Activated T-cell treated with anti-CD3 and anti-CD28 coated beads for 4 hours (primary cell): ENCODE results near the gene RIMBP3C.
A peak's percentile ranks its signal among the peaks of the same experiment; 100 is the strongest.
"Not testable (repeated sequence)": the region's sequence is repeated elsewhere in the genome, so short reads cannot be mapped to it uniquely, and the experiment has no call there.

Experiments used
- DNase-seq: peaks from one replicate; pipeline ENCODE4 v3.0.0-alpha.2; 2020

RIMBP3C gene

DNA sequence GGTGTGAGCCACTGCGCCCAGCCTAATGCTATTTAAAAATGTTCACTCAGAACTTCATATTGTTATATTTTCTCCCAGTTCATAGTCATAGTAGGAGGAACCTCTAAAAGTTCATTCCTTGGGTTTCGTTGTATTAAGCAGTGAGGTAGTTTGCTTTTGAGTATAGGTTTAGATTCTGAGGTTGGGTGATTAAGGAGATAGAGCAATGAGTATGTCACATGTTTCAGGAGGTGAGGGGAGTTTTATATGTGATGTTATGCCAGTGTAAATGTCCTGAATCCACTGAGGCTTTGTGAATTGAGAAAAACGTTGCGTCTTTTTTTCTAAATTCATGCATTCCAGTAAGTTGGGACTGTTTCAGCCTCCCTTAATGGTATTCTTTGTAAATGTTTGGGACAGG lies 20.4 kb upstream of the RIMBP3C start:
- no peak for DNase-seq

DNA sequence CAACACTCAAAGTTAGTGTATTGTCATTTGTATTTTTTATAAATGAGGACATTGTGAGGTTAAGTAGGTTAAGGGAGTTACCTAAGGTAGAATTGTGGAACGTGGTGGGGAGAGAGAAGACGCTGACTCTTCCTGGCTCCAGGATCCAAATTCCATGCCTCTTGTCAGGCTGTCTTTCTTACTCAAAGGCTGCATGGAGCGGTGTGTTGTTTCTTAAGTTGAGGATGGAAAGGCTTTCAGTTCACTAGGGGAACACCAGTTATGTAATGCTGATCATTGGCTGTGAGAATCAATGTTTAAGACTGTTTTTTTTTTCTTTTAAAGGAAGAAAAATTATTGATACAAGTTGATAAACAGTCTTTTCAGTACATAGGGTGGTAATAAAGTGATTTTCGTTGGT lies 19.1 kb upstream of the RIMBP3C start:
- DNase-seq, result no peak

DNA sequence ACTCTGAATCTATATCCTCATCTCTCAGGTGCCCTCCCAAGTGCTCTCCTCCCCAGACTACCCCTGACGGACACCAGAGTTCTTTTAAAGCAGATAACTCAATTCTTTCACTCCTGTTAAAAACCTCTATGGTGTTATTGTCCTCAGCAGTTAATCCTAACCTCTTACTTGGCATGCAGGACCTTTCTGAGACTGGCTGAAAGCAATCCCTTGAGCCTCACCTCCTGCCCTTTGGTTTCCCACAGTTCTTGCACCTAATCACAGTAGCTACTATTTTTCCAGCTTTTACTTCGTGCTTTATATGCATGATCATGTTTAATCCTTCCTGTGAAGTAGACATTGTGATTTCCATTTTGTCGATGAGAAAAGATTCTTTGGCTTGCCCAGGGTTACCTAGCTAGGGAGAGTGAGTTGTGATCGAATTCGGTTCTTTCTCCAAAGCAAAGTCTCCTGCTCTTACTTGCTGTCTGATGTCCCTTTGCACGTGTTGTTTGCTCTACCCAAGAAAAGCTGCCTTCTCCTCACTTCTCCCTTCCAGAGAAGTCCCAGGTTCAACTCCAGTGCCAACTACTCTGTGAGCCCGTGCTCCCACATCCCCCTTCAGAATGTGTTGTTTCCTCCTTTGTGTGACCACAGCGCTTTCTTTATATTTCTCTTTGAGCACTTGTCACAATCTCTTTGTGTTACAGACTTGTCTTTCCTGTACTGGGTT lies 18.4 kb upstream of the RIMBP3C start:
- DNase-seq, result no peak

DNA sequence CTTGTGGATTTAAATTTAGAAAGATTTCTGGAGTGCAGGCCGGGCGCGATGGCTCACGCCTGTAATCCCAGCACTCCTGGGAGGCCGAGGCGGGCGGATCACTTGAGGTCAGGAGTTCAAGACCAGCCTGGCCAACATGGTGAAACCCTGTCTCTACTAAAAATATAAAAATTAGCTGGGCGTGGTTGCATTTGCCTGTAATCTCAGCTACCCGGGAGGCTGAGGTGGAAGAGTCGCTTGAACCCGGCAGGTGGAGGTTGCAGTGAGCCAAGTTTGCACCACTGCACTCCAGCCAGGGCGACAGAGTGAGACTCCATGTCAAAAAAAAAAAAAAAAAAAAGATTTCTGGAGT lies 17.8 kb upstream of the RIMBP3C start:
- DNase-seq, result not testable (repeated sequence)

DNA sequence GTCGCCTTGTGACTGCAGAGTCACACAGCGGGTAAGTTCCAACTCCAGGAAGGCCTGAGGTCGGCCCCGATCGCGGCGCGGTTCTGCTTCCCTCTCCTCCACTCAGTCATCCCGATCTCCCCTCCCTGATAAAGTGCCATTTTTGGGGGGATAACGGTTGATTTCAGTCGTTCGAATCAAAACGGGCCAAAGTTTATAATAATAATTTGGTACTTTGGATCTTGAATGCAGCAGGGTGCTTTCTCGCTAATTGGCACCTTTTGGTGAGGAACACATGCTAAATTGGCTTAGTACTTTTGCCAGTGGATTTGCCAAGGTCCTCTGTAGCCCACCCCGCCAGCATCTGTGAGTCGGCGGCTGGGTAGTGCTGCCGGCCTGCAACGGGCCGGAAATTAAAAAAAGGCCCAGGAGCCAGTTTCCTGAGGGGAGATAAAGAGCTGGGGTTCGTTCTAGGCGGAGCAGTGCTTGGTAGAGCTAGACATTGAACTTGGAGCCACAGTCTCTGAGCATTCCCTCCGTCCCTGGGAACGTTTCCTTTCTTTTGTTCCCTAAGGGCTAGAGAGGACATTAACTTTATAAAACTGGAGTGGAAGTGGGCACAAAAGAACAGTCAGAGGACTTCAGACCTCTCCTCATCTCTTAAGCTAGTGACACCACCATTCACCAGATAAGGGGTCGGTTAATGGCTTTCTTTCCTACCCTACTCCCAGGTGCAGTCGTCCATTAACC lies 17.2 kb upstream of the RIMBP3C start:
- no peak for DNase-seq

DNA sequence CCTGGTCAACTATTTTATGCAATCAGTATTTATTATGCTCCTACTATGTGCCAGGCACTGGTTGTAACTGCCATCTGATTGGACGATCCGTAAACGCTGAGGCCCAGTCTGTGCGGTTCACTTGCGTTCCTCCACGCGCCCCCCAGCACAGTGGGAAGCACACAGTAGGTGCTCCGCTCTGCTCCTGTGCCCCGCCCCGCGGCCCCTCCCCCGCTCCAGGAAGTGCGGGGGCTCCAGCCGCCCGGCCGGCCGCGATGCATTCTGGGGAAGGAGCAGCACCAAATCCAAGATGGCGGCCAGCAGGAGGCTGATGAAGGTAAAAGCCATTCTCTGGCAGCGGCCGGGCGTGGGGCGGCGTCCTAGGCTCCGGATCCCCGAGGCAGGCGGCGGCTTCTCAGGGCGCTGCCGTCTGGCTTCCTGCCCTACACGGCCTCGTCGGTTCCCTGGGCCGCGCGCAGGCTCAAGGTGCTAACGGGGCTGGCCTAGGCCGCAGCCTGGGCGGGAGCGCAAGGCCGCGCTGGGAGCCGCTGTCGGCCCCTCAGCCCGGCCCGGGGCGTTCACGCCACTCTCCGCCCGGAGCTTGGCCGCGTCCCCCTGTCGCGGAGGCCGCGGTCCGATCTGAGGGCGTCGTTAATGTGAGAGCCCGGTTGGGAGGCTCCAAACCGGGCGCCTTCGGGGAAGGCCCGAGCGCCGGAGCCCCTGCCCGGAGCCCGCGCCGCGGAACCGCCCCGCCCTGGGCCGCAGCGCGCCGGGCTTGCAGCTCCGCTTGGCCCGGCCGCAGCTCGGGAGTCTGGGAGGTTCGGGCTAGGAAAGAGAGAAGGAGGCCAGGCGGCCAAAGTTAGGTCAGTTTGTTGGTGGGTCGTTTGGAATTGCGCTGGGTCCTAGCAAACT lies 16.4 kb upstream of the RIMBP3C start, which contains the start of gene UBE2L3:
TSS of gene UBE2L3 (plus strand) at position 259 of the 891 bp plus-strand sequence. CDS start at position 290, 31 bp downstream.
- DNase-seq, result peak; percentile 73

DNA sequence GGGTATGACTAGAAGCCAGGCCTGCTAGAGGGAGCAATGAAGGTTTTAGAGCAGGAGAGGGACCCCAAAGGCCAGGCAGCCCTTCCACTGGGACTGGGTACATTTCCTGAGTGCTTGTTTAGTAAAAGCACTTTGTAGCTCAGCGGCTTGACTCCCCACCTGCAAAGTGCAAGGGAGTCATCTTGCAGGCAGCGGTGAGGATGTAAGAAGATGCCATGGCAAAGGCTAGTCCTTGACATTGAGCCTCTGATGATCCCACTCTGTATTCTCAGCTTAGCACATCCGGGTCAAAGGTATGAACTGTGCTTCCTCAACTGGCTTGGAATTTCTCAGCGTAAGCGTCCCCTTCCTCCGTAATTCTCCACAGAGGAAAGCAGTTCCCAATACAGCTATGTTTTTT lies 13.2 kb upstream of the RIMBP3C start:
- DNase-seq, result no peak

DNA sequence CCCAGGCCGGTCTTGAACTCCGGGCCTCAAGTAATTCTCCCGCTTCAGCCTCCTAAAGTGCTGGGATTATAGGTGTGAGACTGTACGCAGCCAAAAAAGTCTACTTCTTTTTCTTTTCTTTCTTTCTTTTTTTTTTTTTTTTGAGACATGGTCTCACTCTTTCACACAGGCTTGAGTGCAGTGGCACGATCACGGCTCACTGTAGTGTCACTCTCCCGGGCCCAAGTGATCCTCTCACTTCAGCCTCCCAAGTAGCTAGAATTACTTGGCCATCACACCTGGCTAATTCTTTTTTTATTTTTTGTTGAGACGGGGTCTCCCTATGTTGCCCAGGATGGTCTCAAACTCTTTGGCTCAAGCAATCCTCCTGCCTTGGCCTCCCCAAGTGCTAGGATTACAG lies 12.7 kb upstream of the RIMBP3C start:
- no peak for DNase-seq

DNA sequence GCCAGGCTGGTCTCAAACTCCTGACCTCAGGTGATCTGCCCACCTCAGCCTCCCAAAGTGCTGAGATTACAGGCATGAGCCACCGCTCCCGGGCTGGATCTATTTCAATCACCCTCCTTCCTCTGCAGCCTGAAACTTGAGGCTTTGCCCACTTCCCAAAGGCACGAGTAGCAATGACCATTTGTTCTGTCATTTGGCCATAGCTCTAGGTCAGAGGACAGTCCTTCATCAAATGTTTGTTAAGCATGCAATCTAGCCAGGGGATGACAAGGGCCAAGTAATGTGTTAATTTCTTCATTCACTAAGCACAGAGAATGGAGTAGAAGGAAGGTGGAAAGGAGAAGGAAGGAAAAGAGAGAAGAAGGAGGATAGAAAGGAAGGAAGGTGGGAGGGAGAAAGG lies 9.4 kb upstream of the RIMBP3C start:
- DNase-seq, result not testable (repeated sequence)

DNA sequence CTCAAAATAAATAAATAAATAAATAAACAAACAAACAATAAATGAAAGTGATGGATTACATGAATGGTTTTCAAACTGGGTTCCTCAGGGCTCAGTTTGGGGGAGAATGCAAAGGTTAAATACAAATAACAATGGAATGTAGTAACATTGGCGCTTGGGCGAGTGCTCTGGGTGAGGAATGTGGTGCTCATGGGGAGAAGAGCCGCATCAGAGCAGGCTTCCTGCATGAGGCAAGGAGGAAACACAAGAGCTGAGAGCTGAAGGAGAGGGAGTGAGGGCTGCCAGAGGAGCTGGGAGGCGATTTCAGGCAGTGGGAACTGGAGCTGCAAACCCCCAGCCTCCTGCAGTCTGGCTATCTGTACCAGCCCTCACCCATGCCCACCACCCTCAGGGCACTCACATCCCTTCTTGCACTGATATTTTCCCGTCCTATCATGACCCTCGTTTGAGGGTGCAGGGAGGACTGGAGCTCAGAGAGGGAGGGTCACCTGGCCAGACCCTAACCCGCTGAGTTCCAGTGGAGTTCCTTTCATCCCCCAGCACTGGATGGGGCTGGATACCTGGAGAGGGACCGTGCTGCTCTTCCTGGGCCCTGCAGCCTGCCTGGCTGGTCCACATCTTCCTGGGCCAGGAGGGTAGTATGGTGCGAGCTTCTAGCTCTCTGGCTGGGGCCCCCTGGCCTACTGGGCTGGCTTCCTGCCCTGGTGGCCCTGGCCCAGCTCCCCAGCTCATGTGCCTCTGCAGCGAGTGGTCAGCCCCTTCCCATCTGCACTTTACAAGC lies 8.3 kb upstream of the RIMBP3C start:
- DNase-seq, result not testable (repeated sequence)

DNA sequence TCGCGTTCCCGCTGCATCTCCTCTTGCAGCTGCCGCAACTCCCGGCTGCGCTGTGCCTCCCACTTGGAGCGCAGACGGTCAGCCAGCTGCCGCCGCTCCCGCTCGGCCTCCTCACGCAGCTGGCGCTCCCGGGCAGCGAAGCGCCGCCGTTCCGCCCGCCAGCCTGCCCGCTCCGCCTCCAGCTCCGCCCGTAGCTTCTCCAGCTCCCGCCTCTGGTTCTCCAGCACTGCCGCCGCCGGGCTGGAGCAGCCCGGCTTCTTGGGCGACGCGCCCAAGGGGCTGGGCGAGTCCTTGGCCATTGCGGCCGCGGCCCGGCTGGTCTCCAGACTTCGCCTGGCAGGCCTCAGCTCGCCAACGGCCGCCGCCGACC lies 598 bp downstream of the RIMBP3C start:
- DNase-seq, result not testable (repeated sequence)

DNA sequence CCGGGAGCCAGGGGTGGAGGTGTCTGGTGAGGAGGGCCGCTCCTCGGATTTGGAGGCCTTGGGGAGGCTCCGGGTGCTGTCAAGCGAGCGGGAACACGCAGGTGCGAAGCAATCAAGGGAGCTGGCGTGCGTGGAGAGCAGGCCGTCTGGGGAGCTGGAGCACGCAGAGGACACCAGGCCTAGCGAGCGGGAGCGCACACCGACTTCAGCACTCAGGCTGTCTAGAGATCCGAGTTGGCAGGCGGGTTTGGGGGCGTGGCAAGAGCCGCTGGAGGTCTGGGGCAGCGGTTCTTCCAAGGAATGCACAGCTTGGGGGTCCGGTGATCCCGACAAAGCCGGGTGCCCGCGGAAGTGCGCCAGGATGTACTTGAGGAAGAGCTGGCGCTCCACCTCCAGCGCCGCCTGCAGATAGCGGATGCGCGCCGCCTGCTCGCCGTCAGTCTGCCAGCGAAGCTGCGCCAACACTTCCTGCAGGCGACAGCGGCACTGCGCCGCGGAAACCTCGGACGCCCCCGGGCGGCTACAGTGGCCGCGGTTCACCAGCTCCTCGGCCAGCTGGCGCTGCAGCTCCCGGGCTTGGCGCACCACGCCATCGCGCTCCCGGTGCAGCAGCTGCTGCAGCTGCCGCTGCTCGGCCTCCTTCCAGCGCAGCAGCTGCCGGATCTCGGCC lies 1.1 kb downstream of the RIMBP3C start:
- not testable (repeated sequence) for DNase-seq

DNA sequence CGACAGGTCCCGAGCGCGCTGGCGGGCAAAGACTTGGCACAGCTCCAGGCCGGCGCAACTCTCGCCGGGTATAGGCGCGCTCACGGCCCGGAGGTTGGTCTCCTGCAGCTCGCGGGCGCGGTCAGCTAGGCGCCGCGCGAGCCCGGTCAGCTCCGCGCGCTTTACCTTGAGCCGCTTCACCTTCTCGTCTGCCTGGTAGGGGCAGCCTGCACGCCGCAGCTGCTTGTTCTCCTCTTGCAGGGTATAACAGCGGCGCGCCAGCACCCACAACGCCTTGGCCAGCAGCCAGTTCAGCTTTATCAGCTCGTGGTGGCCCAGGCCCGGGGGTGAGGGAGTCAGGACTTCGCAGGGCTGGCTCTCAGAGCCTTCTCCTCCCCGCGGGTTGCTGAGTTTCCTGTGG lies 1.7 kb downstream of the RIMBP3C start:
- DNase-seq, result not testable (repeated sequence)

DNA sequence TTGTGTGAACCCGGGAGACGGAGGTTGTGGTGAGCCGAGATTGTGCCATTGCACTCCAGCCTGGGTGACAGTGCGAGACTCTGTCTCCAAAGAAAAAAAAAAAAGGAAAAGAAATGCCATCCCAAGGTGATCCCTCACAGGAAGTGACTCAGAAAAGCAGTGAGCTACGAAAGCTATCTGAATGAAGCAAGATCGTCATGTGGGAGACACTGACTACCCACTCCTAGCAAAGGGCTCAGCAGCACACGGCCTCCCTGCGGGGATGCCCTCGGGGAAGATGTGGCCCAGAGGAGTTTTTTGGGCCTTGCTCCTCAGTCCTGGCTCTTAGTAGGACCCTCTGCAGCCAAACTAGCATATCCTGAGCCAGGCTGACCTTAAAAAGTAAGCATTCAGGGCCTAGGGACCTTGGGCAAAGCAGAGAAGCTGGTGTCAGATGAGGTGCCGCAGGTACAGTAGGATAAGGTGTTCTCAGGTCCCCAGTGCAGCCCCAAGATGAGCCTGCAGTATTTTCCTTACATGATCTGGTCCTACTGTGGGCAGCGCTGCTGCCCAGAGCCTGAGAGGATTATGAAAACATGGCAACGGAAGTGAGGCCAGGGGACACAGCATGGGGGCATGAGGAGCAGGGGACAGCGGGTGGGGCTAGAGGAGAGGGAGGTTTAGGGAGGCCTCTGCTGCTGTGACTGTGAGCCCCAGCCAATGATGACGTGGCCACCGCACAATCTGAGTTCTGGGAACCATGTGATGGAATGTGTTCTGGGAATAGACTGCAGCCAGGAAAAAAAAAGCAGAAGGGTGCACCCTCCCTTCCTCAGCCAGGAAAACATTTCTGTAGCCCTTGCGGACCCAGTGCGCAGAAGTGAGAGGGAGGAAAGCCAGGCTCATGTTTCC lies 6.6 kb downstream of the RIMBP3C start:
- not testable (repeated sequence) for DNase-seq

DNA sequence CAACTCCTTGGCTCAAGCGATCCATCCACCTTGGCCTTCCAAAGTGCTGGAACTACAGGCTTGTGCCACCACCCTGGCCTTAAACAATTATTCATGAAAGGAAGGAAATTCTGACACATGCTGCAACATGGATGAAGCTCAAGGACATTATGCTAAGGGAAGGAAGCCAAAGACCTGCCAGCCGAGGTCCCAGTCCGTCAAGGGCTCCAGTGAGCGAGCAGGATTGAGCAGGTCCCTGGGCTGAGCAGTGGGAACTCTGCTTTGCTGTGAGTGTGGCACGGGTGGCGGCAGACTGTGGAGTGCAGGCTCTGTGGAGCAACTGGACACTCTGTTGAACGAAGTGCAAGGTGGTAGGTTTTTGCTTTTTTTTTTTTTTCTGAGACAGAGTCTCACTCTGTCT lies 11.4 kb downstream of the RIMBP3C start:
- not testable (repeated sequence) for DNase-seq

DNA sequence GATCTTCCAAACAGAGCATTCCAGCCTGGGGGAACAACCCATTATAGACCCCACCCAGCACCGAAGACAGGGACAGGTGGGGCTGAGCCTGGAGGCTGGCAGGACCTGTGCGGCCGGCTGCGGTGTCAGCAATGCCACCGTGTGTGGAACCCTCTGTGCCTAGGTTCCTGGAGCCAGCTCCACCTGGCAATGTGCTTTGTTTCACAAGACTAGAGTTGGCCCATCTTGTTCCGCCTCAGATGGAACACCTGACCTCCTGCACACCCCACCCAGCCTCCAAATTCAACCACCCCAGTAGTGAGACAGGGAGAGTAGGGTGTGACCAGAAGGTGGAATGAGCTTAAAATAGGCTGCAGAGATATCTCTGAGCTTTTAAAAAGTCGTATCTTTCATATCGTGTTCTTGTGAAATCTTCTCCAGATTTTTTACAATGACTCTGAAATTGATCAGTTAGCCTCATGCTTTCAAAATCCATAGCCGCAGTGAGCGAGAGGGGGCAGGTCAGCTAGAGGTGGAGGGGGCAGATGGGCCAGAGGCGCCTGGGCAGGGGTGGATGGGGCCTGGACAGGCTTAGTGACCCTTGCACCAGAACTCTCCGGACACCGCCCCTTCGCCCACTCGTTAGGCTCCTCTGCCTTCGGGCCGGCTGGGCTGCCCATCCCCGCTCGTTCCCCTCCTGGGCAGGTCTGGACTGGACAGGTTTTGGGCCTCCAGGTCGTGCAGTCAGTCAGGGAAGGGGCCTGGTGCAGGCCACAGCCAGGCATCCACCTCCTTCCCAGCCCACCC lies 18.2 kb downstream of the RIMBP3C start:
- not testable (repeated sequence) for DNase-seq

DNA sequence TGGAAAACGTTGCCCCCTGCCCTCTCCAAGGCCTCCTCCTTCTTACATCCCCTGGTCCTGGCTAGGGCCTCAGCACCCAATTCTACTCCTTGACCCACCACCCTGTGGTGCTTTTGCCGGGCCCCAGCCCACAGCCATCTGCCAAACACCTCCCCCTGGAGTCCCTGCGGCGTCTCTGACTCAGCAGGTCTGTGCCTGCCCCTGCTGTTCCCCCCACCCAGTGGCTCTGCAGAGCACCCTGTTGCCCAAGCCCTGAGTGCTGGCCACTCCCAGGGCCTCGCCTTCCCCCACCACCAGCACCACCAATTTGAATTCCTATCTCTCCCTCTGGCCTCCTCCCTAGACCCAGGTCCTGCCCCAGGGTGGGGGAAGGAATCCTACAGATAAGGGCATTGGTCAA lies 19.7 kb downstream of the RIMBP3C start:
- not testable (repeated sequence) for DNase-seq

DNA sequence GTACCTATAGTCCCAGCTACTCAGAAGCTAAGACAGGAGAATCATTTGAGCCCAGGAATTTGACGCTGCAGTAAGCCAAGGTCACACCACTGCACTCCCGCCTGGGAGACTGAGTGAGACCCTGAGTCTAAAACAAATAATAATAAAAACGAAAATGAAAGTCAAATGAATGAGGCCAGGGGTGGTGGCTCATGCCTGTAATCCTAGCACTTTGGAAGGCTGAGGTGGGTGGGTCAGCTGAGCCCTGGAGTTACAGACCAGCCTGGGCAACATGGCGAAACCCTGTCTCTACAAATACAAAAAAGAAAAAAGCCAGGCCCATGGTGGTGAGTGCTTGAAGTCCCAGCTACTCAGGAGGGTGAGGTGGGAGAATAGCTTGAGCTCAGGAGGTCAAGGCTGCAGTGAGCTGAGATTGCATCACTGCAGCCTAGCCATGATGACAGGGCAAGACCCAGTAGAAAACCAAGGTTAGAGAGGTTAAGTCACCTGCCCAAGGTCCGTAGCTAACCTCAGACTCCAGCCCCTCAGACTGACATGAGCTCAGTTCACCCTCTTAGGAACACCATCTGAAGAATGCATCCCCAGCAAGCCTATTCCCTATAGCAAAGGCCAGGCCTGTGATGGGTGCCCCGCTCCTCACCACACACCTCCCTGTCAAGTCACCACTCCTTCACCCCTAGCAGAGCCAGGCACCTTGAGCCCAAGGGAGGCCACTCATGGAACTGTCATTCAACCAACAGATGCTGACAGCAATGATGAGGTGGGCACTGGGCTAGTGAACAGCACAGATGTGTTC lies 24.4 kb downstream of the RIMBP3C start:
- not testable (repeated sequence) for DNase-seq
